VCaP (cell line): Measurements from ENCODE around the gene B4GALT6.

Experiments used
- H3K27ac ChIP-seq: fragments of 450-650 bp; 2 replicates; pipeline ENCODE4 v1.5.1; 2017
- TF ChIP-seq, protein P1 (sequence below): fragments of 450-650 bp; conservative IDR thresholded peaks from 2 replicates; pipeline ENCODE4 v1.5.1; 2017; ENCODE audit warnings: mild to moderate bottlenecking, moderate library complexity

Gene B4GALT6

DNA sequence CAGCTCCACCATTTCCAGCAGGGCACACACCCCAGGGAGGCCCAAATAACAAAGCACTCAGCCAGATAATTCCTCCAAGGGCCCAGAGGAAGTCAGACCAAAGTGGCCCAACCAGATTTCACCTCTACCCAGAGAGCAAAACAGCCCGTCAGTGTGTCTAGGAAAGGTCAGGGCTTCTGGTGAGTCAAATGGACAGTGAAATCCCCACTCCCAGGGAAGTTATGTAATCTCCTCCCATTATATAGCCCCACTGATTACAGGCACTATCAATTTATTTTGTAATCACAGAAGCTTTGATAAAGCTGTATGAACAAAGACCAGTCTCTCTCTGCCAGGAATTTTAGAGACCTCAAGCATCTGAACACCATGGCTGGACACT, 4.0 kb downstream of the B4GALT6 start:
- TF ChIP-seq, protein P1, sequence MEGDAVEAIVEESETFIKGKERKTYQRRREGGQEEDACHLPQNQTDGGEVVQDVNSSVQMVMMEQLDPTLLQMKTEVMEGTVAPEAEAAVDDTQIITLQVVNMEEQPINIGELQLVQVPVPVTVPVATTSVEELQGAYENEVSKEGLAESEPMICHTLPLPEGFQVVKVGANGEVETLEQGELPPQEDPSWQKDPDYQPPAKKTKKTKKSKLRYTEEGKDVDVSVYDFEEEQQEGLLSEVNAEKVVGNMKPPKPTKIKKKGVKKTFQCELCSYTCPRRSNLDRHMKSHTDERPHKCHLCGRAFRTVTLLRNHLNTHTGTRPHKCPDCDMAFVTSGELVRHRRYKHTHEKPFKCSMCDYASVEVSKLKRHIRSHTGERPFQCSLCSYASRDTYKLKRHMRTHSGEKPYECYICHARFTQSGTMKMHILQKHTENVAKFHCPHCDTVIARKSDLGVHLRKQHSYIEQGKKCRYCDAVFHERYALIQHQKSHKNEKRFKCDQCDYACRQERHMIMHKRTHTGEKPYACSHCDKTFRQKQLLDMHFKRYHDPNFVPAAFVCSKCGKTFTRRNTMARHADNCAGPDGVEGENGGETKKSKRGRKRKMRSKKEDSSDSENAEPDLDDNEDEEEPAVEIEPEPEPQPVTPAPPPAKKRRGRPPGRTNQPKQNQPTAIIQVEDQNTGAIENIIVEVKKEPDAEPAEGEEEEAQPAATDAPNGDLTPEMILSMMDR, result no peak
- no peak overlapping the region for H3K27ac ChIP-seq

DNA sequence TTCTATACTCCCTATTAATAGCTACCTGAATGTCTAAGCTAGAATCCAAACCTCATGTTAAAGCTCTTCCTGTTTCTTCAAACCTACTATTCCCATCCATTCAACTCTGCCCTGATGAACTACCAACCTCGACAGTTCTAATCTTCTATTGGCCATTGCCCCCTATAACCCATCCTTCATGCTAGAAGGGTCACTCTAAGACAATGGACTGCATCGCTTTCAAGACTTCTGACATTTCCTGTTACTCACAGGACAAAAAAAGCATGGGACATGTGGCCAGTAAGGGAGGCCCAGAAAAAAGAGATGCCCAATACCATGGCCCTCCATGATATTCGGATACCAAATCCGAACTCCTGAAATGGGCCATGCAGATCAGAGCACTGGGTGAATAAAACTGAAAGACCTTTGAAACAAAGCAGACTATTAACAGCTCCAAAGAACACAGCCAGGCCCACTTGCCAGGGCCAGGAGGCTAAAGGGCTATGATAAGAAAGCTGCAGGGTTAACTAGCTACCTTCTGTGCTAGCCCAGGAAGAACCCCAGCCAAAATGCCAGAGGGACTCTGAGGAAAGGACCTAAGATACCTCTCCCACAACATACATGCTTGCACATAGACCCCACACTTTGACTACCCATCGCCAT, 4.5 kb downstream of the B4GALT6 start:
- H3K27ac ChIP-seq, result no peak overlapping the region

DNA sequence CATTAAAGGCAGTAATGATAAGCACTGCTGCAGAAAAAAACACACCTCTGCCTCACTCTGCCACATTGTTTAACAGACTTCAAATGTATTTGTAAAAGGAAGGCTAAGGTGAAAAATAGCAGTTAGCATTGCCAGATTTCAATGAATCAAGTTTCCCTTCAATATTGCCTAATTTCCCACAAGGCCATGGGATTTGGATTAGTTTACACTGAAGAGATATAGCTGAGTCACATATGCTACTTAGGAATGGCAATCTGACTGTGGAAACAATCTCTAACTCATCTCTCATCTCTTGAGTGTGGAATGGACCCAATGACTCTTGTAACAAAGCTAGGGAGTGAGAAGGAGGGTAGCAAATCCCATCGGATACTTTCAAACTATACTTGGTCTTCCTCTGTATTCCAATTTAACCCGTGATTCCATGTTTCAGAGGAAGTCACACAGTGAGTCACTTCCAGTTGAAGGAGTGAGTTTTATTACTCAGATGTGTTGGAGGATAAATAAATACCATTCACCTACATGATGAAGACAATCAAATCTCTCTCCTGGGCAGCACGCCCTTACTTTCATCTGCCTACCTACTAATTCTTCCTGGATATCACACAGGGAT, 5.1 kb downstream of the B4GALT6 start:
- TF ChIP-seq, protein P1, result no peak
- H3K27ac ChIP-seq, result no peak overlapping the region

More for the DNA sequence above, 4.5 kb downstream of the B4GALT6 start:
- TF ChIP-seq, protein P1, result no peak

DNA sequence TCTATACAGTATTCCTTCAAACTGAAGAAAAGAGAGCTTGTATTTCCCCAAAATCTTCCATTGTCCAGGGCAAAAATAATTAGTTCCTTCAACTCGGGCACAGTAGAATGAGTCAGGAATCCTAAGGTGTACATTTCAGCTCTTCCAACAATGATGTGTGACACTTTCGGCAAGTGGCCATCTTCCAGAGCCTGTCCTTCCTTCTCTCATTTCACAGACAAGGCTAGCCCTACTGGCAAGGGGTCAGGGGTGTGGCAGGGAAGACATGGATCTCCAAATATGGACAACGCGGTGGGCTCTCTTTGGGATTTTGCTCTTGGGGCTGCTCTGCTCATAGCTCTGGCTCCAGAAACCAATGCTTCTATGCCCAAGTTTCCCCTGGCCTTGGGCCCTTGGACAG, 6.0 kb downstream of the B4GALT6 start:
- TF ChIP-seq, protein P1, result no peak

DNA sequence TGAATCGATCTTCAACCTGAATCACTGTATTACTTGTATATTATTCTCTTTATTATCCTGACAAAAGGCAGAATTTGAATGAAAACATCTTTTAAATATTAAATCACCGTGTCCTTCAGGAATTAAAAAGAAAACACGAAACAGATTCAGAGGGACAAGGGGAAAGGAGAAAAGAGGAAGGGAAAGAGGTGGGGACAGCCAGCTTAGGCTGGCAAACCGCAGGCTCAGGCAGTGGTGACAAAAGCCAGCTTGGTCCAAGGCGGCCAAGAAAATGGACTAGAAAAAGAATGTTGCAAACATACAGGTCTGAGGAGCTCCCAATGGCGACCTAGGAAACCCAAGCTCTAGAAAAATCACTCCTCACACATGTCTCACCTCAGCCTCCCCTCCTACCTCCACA, 6.8 kb downstream of the B4GALT6 start:
- H3K27ac ChIP-seq, result no peak overlapping the region
- TF ChIP-seq, protein P1, result no peak

More for the DNA sequence above, 6.0 kb downstream of the B4GALT6 start:
- H3K27ac ChIP-seq, result no peak overlapping the region

DNA sequence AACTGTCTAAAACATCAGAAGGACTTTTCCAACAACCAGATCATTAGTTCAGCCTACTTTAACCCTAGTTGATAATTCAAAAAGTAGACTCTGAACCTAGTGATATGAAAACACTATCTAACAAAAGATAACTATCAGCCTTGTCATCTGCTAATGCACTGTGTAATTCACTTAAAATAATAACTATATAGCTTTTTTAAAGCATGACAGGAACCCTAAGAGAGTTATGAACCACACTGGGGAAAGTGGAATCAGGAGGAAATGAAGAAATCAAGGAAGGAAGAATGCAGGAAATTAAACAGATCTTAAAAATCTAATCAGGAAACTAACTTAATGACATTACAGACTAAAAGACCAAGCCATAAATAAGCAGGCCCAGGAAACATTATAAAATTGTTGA, 9.0 kb downstream of the B4GALT6 start:
- no peak overlapping the region for H3K27ac ChIP-seq
- TF ChIP-seq, protein P1, result no peak

DNA sequence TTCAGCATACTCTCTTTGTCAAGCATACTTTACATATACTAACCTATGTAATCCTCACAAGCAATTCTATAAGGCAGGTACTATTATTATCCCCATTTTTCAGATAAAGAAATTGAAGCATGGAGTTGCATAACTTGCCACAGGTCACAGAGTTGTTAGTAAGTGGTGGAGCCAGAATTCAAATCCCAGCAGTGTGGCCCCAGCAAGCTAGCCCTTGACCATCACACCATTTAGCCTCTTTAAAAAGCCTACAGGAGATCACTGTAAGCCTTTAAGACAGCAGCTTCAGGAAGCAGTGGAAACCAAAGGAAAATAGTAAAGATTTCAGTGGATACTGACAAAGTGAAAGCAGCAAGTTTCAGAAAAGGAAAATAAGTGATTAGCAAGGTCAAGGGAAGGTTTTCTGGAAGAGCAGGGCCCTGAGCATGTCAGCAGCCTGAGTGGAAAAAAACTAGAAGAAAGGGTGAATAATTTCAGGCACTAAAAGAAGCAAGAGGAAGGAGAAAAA, 11.7 kb downstream of the B4GALT6 start:
- TF ChIP-seq, protein P1, result no peak
- H3K27ac ChIP-seq, result no peak overlapping the region
